ENCODE results near the gene XRCC4.

XRCC4 gene

DNA sequence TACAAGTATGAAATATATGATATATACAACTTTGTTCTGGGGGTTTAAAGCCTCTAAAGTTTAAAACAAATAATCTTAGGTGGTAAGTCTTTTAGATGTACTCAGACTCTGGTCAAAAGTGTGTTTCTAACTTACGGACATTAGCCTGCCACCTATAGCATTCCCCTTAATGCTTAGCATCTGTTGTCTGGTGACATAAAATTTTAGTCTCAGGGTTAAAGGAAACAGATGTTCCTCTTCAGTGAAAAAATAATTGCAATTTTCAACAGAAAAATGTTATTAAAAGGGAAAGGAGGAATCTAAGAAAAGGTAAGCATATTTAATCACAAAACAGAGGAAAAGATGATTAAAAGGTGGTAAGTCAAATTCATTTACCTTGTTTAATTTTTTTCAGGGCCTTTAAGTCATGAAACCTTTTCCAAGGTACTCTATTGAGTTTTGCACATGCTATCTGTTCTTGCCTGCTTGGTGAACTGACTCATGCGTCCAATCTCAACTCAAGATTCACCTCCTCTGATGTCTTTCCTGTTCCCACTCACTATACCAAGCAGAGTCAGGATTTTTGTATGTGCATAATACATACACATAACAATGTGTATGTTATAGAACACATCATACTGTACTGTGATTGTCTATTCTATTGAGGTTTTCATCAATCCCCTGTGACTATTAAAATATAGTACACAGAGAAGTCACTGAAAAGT is 8.1 kb upstream of the XRCC4 start:
- Histone ChIP-seq H3K27ac (no peak overlapping the region), H4K20me1 (peaks cover 95% of the 10 kb centered on the region), H3K4me2 (no peak overlapping the region), H3K9me3 (no peaks in the 10 kb centered on the region; the same call in 1 of the 2 replicates), H3K4me3 (no peak overlapping the region), H3K9ac (no peak overlapping the region), H3K36me3 (peaks cover 37% of the 10 kb centered on the region), H3K27me3 (no peaks in the 10 kb centered on the region), H3K4me1 (no peaks in the 10 kb centered on the region)
- no peak for TF ChIP-seq Cebpa-rat (IDR thresholded peaks at IDR 0.05)

DNA sequence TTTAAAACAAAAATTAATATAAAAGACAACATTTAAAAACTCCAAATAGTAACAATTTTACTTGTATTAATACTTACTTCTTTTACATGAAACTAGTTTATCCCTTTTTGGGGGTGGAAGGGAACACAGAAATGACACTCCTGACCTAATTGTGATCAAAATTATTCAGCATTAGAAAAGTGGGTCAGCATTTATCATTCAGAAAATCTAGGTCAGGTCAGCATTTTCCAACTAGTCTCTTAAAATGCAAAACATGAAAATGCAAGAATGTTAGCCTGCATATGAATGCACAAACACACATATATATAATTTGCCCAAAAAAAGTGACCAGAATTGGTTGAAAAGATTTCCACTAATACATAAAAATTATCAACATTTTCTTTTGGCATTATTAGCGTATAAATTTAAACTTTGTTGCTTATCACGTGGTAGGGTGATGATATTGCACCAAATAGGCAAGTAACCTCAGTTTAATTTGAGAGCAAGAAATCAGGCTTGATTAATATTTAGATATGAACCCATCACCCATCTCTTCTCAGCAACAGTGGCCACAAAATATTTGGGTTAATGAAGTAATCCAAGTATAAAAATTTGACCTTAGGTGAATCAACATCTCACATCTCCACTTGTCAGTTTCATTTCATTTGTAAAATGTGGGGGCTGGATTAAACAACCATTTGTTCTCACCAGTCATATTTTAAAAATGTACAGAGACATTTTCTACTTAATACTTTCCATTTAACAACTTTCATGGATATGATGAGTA is 5.9 kb upstream of the XRCC4 start:
- H3K4me1 ChIP-seq = peaks cover 13% of the 10 kb centered on the region
- no peak overlapping the region for H3K4me2 ChIP-seq
- no peak for TF ChIP-seq Cebpa-rat (IDR thresholded peaks at IDR 0.05)
- no peaks in the 10 kb centered on the region for H3K27me3 ChIP-seq
- no peak overlapping the region for H3K27ac ChIP-seq
- H4K20me1 ChIP-seq = peaks cover 80% of the 10 kb centered on the region
- H3K9me3 ChIP-seq = no peaks in the 10 kb centered on the region
- peaks cover 40% of the 10 kb centered on the region for H3K36me3 ChIP-seq
- H3K9ac ChIP-seq = no peak overlapping the region
- H3K4me3 ChIP-seq = no peak overlapping the region

DNA sequence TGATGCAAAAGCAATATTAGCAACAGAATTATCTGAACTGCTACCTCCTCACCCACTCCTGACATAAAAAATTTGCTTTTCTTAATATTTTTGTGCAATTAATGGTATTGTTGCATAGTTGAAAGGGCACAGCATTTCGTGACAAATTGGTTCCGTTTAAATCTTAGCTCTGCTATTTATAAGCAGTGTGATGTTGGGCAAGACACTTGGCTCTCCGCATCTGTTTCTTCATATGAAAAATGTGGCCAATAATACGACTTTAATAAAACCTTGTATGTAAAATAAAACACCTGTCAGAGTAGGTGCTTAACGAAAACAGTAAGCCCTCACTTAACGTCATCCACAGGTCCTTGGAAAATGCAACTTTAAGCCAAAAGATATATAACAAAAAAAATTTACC is 4.4 kb upstream of the XRCC4 start:
- peaks cover 68% of the 10 kb centered on the region for H4K20me1 ChIP-seq
- no peaks in the 10 kb centered on the region for H3K27me3 ChIP-seq
- no peak for TF ChIP-seq Cebpa-rat (IDR thresholded peaks at IDR 0.05)
- H3K9me3 ChIP-seq = no peaks in the 10 kb centered on the region
- no peak overlapping the region for H3K4me3 ChIP-seq
- H3K4me1 ChIP-seq = peaks cover 15% of the 10 kb centered on the region
- H3K4me2 ChIP-seq = no peak overlapping the region
- H3K27ac ChIP-seq = no peak overlapping the region
- H3K9ac ChIP-seq = no peak overlapping the region
- peaks cover 32% of the 10 kb centered on the region for H3K36me3 ChIP-seq

DNA sequence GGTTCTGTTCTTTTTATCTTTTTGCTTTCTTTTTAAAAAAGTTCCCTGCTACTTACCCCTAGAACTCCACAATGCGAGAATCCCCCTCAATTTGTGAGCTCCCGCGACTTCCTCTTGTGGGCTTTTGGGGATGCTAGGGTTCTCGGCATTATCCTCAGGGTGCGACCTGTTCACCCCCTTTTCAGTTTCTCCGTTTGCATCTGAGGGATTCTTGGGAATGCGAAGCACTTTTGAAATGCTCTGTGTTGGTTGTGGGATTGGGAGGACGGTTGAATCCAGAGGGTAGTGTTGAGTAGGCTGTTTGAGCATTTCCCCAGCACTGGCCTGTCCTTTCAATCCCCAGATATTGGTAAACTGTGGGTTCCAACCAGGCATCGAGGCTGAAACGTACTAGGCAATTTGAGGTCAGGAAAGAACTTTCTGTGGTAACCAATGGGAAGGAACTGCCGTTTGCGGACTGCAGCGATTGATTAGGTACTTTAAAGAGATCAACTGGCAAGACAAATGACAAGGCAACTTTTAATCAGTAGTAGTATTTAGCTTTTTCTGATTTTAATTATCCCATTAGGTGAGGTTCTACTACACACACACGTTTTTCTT is 415 bp downstream of the XRCC4 start:
- Histone ChIP-seq H3K4me3 (peak overlapping the region; percentile 73), H3K9me3 (no peaks in the 10 kb centered on the region), H4K20me1 (peaks cover 22% of the 10 kb centered on the region), H3K27ac (peak overlapping the region; percentile 81), H3K4me1 (peaks cover 25% of the 10 kb centered on the region), H3K4me2 (peak overlapping the region; percentile 87), H3K27me3 (no peaks in the 10 kb centered on the region), H3K9ac (peak overlapping the region; percentile 83), H3K36me3 (peaks cover 27% of the 10 kb centered on the region)
- no peak for TF ChIP-seq Cebpa-rat (IDR thresholded peaks at IDR 0.05)

DNA sequence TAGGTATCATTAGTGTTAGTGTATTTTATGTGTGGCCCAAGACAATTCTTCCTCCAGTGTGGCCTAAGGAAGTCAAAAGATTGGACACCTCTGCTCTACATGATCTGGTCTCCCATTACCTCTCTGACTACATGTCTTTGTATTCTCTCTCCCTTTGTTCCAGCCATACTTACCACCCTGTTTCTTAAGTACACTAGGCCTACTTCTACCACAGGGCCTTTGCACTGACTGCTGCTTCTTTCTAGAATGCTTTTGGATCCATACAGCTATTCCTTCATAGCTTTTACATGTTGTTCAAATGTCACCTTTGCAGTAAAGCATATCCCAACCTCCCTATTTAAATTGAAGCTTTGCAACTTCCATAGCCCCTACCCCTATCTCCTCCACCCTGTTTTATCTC is 5.4 kb downstream of the XRCC4 start:
- Histone ChIP-seq H3K27ac (no peak overlapping the region), H3K4me1 (peaks cover 11% of the 10 kb centered on the region), H3K27me3 (no peaks in the 10 kb centered on the region), H4K20me1 (no peaks in the 10 kb centered on the region), H3K9ac (no peak overlapping the region), H3K9me3 (no peaks in the 10 kb centered on the region), H3K4me3 (no peak overlapping the region), H3K36me3 (no peaks in the 10 kb centered on the region), H3K4me2 (no peak overlapping the region)
- no peak for TF ChIP-seq Cebpa-rat (IDR thresholded peaks at IDR 0.05)

DNA sequence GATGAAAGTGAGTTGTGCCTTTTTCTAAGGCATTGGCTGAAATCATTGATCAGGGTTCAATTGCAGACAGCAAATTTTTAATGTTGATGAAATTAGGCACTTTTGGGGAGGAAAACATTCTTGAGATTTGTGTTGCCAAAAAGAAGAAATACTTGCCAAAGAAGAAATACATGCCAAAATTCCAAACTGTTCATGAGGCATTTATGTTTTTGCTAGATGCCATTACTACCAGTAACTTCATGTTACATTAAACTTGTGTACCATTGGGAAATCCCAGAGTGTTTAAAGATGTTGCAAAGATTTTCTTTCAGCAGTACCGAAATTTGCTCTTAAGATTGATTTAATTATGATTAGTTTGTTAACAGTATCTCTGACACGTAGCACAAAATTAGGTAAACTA is 7.0 kb downstream of the XRCC4 start:
- Histone ChIP-seq H3K4me1 (no peaks in the 10 kb centered on the region), H3K27me3 (no peaks in the 10 kb centered on the region), H3K4me2 (no peak overlapping the region), H4K20me1 (no peaks in the 10 kb centered on the region), H3K36me3 (no peaks in the 10 kb centered on the region), H3K9ac (no peak overlapping the region), H3K9me3 (peaks cover 5% of the 10 kb centered on the region; the same call in 1 of the 2 replicates), H3K27ac (no peak overlapping the region), H3K4me3 (no peak overlapping the region)
- TF ChIP-seq Cebpa-rat (IDR thresholded peaks at IDR 0.05) = no peak

DNA sequence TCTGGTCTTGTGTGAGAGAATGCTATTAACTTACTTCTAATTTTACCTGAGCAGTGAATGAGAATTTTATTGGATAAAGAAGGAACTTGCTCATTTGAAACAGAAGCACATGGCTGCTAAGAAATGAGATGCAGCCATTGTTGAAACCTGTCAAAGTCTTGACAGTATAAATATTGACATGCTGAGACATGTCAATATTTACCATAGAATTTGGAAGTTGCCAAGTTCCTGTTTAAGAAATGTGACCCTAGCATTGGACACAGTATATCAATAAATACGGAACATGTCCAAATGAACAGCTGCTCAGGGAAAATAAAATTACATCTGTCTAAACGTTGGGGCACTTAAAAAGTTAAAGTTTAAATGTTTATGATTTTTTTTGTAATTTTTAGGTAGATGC is 7.8 kb downstream of the XRCC4 start:
- Histone ChIP-seq H3K27me3 (no peaks in the 10 kb centered on the region), H3K36me3 (0 out of 2 replicates have a peak, but pooled peaks cover 3% of the 10 kb centered on the region), H3K4me2 (no peak overlapping the region), H3K9me3 (peaks cover 13% of the 10 kb centered on the region), H4K20me1 (no peaks in the 10 kb centered on the region), H3K4me3 (no peak overlapping the region), H3K27ac (no peak overlapping the region), H3K9ac (no peak overlapping the region), H3K4me1 (no peaks in the 10 kb centered on the region)
- TF ChIP-seq Cebpa-rat (IDR thresholded peaks at IDR 0.05) = no peak

DNA sequence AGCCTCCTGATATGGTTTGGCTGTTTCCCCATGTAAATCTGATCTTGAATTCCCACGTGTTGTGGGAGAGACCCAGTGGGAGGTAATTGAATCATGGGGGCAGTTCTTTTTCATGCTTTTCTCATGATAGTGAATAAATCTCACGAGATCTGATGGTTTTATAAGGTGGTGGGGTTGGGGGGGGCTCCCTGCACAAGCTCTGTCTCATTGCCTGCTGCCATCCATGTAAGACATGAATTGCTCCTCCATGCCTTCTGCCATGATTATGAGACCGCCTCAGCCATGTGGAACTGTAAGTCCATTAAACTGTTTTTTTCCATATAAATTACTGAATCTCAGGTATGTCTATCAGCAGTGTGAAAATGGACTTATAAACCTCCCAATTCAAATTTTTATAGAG is 12.8 kb downstream of the XRCC4 start:
- Histone ChIP-seq H3K4me3 (no peak overlapping the region), H3K9ac (no peak overlapping the region), H3K36me3 (0 out of 2 replicates have a peak, but pooled peaks cover 4% of the 10 kb centered on the region), H3K27me3 (no peaks in the 10 kb centered on the region), H3K27ac (no peak overlapping the region), H4K20me1 (no peaks in the 10 kb centered on the region), H3K4me2 (no peak overlapping the region), H3K4me1 (peaks cover 23% of the 10 kb centered on the region), H3K9me3 (peaks cover 45% of the 10 kb centered on the region)
- no peak for TF ChIP-seq Cebpa-rat (IDR thresholded peaks at IDR 0.05)

DNA sequence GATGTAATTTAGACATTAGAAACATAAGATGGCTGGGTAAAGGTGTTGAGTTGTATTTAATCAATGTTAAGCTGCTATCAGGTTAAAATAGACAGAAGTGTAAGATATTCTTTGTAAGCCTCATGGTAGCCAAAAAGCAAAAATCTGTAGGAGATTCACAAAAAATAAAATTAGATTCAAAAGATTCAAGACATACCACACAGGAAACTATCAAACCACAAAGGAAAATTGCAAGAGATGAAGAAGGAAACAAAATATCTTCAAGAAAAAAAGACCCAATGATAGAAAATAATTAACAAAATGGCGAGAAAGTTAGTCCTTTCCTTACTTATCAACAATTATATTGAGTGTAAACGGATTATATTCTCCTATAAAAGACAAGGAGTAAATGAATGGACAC is 15.3 kb downstream of the XRCC4 start:
- no peaks in the 10 kb centered on the region for H3K27me3 ChIP-seq
- no peak overlapping the region for H3K27ac ChIP-seq
- peaks cover 57% of the 10 kb centered on the region for H3K9me3 ChIP-seq
- no peak for TF ChIP-seq Cebpa-rat (IDR thresholded peaks at IDR 0.05)
- H3K4me2 ChIP-seq = peak overlapping the region; percentile 20; the same call in 1 of the 2 replicates
- no peak overlapping the region for H3K4me3 ChIP-seq
- peaks cover 23% of the 10 kb centered on the region for H3K4me1 ChIP-seq
- no peaks in the 10 kb centered on the region for H4K20me1 ChIP-seq
- H3K36me3 ChIP-seq = peaks cover 9% of the 10 kb centered on the region; the same call in 1 of the 2 replicates
- H3K9ac ChIP-seq = no peak overlapping the region

DNA sequence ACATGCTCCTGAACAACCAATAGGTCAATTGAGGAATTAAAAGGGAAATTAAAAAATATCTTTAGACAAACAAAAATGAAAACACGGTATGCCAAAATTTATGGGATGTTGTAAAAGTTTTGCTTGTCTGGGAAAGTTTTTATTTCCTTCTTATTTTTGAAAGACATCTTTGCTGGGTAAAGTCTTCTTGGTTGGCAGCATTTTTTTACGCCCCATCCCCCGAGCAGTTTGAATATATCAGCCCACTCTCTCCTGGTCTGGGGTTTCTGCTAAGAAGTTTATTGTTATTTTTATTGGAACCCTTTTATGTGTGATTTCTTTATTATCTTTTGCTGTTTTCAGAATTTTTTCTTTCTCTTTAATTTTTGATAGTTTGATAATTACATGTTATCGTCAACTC is 16.3 kb downstream of the XRCC4 start:
- Histone ChIP-seq H3K36me3 (peaks cover 9% of the 10 kb centered on the region; the same call in 1 of the 2 replicates), H3K9ac (no peak overlapping the region), H4K20me1 (no peaks in the 10 kb centered on the region), H3K27me3 (no peaks in the 10 kb centered on the region), H3K27ac (no peak overlapping the region), H3K4me3 (no peak overlapping the region), H3K4me2 (no peak overlapping the region), H3K9me3 (peaks cover 57% of the 10 kb centered on the region), H3K4me1 (peaks cover 23% of the 10 kb centered on the region)
- no peak for TF ChIP-seq Cebpa-rat (IDR thresholded peaks at IDR 0.05)
